Neural cell (in vitro differentiated cells): ENCODE measurements around the gene POLR1B.

Experiments used
- EP300 ChIP-seq: fragments of 450-650 bp; conservative IDR thresholded peaks from 2 replicates; pipeline ENCODE4 v1.6.1; 2014; ENCODE audit warnings: antibody characterized with exemption, mild to moderate bottlenecking, moderate library complexity; ENCODE audit not compliant: poor library complexity, severe bottlenecking
- EZH2 ChIP-seq: fragments of 200-600, 300-800 bp; shearing (Covaris generic), sonication (generic); IDR thresholded peaks from 2 replicates; pipeline ENCODE4 v1.6.1; 2014; ENCODE audit warnings: antibody characterized with exemption, low read length, borderline replicate concordance, mild to moderate bottlenecking; ENCODE audit not compliant: insufficient read depth, poor library complexity, severe bottlenecking
- MXI1 ChIP-seq: fragments of 450-650 bp; conservative IDR thresholded peaks from 2 replicates; pipeline ENCODE4 v1.6.1; 2014; ENCODE audit warnings: antibody characterized with exemption, mild to moderate bottlenecking; ENCODE audit not compliant: poor library complexity, severe bottlenecking
- POLR2AphosphoS5 ChIP-seq: IDR thresholded peaks from 2 replicates; pipeline ENCODE4 v1.6.1; 2012
- RAD21 ChIP-seq: fragments of 450-650 bp; conservative IDR thresholded peaks from 2 replicates; pipeline ENCODE4 v1.6.1; 2014; ENCODE audit warnings: antibody characterized with exemption, mild to moderate bottlenecking, moderate library complexity
- TAF1 ChIP-seq: IDR thresholded peaks from 2 replicates; pipeline ENCODE4 v1.6.1; 2012; ENCODE audit warnings: low read depth
- TF ChIP-seq, protein P1 (sequence below): fragments of 450-650 bp; IDR thresholded peaks from 2 replicates; pipeline ENCODE4 v1.5.1; 2014; ENCODE audit warnings: antibody characterized with exemption, mild to moderate bottlenecking, moderate library complexity; ENCODE audit not compliant: poor library complexity, severe bottlenecking

DNA sequence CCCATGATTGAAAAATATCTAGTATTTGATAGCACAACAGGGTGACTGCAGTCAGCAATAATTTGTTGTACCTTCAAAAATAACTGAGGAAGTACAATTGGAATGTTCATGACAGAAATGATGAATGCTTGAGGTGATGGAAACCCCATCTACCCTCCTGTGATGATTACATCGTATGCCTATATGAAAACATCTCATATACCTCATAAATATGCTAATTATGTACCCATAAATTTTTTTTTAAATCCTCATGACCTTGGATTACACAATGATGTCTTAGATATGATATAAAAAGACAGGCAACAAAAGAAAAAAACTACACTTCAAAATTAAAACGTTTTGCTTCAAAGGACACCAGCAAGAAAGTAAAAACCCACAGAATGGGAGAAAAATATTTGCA, 1.4 kb upstream of the POLR1B start:
- TF ChIP-seq, protein P1, sequence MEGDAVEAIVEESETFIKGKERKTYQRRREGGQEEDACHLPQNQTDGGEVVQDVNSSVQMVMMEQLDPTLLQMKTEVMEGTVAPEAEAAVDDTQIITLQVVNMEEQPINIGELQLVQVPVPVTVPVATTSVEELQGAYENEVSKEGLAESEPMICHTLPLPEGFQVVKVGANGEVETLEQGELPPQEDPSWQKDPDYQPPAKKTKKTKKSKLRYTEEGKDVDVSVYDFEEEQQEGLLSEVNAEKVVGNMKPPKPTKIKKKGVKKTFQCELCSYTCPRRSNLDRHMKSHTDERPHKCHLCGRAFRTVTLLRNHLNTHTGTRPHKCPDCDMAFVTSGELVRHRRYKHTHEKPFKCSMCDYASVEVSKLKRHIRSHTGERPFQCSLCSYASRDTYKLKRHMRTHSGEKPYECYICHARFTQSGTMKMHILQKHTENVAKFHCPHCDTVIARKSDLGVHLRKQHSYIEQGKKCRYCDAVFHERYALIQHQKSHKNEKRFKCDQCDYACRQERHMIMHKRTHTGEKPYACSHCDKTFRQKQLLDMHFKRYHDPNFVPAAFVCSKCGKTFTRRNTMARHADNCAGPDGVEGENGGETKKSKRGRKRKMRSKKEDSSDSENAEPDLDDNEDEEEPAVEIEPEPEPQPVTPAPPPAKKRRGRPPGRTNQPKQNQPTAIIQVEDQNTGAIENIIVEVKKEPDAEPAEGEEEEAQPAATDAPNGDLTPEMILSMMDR, result no peak
- TF ChIP-seq RAD21 (no peak), EZH2 (no peak), EP300 (no peak), MXI1 (no peak), POLR2AphosphoS5 (no peak), TAF1 (no peak)
